Smooth muscle cell of the brain vasculature (primary cell): ENCODE data around the gene SETD2.

Experiments used
- DNase-seq: peaks from one replicate; pipeline ENCODE4 v3.0.0-alpha.2; 2012; ENCODE audit warnings: low read depth, low spot score

Gene SETD2

DNA sequence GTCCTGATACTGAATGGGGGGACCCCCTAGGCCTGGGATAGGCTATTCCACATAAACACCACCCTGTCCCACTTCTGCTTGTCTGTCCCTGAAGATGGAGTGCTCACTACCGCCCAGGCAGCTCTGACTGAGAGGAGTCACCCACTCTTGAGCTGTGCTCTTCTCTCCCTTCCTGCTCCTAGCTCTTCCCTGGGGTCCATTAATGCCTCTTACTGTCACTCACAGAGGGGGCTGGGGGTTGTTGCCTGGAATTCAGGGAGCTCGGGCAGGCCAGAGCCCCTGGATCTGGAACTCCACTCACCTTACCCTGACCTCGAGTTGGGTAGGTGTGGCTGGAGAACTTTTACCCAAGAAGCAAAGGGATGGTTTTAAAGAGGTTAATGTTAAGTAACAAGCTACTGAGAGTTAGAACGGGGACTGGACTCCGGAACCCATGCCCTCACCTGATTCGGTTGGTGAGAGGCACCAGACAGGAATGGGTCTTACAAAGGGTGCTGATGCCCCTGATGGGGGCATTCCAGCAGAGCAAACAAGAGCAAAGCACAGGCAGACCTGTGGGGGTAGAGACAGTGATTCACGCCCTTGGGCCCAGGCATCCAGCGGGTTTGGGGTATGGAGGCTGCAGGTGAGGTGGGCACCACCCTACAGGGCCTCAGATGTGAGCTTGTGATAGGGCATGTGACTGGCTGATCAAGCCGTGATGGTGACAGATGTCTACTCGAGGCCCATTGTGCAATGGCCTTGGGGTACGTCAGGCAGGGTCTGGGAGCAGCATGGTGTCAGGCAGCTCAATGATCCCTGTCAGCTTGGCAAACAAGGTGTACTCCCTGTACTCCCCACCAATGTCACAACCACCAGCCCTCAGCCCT is 179.1 kb downstream of the SETD2 start:
- no peak for DNase-seq

DNA sequence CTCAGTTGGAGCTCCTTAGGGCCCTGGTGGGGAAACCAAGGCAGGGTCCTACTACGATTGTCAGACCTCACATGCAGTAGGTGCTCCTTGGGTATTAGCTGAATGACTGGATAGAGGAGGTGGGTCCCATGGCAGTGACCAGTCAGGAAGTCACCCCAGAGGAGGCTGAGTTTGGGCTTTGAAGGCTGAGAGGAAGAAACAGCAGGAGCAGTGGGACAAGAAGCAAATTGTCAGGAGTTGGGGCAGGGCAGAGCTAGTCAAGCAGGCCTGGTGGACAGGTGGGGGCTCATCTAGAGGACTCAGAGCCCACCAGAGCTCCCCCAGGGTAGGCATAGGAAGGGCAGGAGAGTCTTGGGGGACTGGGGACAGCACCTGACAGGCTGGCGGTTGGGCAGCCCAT is 181.4 kb downstream of the SETD2 start:
- no peak for DNase-seq

DNA sequence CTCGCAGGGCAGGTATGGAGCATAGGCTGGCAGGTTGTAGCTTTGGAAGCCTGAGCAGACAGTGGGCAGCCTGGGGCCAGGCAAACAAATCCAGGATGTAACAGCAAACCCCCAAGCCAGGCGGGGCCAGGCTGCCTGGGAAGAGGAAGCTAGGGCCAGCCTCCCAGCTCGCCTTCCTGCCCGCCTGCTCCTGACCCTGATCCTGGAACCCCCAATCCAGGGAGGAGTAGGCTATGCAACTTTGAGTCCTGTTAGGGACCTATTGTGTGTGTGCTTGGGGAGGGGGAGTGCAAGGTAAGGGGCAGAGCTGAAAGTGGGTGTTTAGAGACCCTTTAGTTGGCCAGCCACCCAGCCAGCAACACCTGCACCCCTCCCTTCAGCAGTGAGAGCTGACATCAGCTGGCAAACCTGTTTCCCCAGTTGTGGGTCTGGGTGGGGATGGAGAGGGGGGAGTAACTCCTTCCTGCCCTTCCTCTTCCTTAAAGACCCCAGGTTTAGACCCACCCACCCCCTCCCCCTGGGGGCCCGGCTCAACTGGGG is 181.9 kb downstream of the SETD2 start:
- no peak for DNase-seq

- no peak for DNase-seq
These were observed 183.9 kb downstream of the SETD2 start for GRCh38 chr3:46979958-46980497.

- DNase-seq, result peak; percentile 46
These were observed 184.6 kb downstream of the SETD2 start, which contains the start of gene NBEAL2 for GRCh38 chr3:46978985-46979944. NBEAL2 (plus strand) TSS chr3:46979666; CDS start chr3:46979862, 196 bp downstream.

DNA sequence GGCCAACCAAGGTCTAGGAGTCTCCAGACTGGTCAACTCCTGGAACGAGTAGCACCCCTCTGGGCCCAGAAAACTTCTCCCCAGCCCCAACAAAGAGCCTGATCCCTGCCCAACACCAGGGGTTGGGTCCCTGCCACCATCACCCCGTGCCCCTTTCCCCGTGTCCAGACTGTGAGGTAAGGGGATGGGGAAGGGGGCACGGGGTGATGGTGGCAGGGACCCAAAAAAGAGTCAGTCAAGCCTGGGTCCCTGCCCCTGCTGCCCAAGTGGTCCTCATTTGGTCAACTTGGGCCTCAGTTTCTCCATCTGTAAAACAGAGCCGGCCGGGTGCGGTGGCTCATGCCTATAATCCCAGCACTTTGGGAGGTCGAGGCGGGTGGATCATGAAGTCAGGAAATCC is 185.5 kb downstream of the SETD2 start:
- DNase-seq, result no peak

GRCh38 chr3:46977811-46978195 is 186.1 kb downstream of the SETD2 start:
- DNase-seq, result no peak

GRCh38 chr3:46976326-46977190 is 187.4 kb downstream of the SETD2 start, which contains the start of gene CCDC12:
CCDC12 (minus strand) TSS chr3:46976745; CDS start chr3:46976732, 13 bp downstream.
- DNase-seq, result peak; percentile 95

GRCh38 chr3:46974421-46975171 is 189.3 kb downstream of the SETD2 start:
- DNase-seq, result no peak

DNA sequence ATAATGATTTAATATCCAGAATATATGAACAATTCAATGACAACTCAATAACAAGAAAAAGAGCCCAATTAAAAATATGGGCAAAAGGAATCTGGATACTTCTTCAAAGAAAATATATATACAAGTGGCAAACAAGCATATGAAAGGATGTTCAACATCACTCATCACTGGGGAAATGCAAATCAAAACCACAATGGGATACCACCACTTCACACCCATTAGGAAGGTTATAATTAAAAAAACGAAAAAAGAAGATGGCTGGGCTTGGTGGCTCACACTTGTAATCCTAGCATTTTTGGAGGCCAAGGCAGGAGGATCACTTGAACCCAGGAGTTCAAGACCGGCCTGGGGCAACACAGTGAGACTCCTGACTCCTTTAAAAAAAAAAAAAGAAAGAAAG is 191.5 kb downstream of the SETD2 start:
- DNase-seq, result no peak

DNA sequence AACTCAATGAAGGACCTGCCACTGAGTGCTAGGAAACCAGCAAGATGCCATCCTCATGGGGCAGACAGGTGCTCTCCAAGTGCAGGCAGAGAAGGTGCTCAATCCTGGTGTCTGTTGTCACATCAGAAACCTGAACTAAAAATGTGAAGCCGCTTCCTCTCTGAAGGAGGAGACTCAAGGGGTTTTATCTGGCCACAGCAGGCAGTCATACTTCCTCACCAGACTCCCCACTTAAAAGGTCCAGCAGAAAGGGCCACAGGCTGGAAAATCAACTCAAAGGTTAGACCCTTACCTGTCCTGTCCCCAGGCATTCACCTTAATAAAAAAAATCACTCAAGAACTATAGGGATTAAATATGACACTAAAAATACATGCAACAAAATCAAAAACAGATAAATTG is 192.2 kb downstream of the SETD2 start:
- DNase-seq, result no peak

DNA sequence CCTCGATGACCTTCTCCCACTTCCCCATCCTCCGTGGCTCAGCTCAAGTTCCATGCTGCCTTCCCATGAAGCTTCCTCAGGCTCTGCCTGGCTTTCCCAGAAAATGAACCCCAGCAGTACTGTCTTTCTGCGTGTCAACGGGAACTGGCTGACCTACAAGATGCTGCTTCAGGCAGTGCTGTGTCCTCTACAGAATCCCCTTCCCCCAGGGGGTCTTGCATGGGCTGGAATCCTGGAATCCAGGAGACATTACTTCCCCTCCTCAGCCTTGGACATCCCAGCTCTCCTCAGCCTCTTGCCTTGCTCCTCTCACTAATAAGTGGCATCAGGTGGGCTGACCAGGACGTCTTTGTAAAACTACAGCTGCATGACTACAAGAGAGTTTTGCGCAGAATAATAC is 192.8 kb downstream of the SETD2 start:
- DNase-seq, result no peak

GRCh38 chr3:46970391-46971091 is 193.4 kb downstream of the SETD2 start:
- DNase-seq, result no peak

DNA sequence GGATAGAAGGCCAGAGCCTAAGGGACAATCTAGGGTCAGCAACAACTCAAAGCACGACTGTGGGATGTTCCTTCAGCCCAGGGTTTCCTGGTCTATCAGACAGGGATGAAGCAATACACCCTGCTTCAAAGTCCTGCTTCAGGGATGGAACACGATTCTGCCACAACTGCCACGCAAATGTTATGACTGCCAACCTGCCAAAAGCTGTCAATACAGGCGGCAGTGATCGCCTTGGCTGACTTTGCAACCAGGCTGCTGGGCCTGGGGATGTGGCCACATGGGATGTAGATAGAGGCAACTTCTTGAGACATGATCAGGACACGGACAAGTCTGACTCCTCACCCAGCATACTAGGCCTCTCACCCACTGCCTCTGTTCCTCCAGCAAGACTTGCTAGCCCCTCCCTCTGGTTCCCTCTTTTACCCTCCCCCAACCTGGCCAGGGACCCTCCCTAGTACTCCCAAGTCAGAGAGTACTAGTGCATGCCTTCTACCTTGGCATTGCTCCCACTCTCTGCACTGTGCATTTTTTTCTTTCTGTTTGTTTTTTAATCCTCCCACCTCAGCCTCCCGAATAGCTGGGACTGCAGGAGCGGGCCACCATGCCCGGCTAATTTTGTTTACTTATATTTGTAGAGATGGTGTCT is 195.0 kb downstream of the SETD2 start:
- no peak for DNase-seq

DNA sequence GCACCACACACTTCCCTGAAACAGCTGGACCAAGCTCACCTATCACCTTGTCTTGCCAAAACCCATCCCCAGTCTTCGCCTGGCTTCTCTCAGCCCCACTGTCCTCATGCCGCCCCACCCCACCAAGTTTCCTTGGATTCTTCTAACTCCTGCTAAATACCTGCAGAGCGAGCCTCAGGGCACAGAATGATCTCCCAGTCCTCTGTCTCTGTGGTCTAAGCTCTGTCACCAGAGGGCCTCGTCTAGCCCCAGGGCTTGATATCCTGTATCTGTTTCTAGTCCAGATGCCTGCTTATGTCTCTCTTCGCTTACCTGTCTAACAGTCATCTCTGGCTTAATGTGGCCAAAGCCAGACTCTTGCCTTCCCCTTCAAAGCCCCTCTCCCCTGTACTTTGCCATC is 197.1 kb downstream of the SETD2 start:
- DNase-seq, result no peak
